K562 treated with DMSO at 1 percent for 12 hours (cell line): Measurements from ENCODE around the gene SBK3. TPM values are rescaled to one million over a fixed set of nuclear protein-coding genes. Genes with fewer than 3 reads are reported as not detected.

Source experiments
- total RNA-seq: library from RNA; unstranded; fragments of 300-600 nt; gene quantifications from 2 replicates; pipeline ENCODE4 v1.2.3, GENCODE V29; 2022; ENCODE audit not compliant: insufficient read depth

SBK3 gene
- not detected in 2 replicates for total RNA-seq

GRCh38 chr19:55545443-55545842 is at the start of gene SBK3:
TSS of gene SBK3 (minus strand) at chr19:55545543. CDS start at chr19:55545543, 0 bp downstream.

GRCh38 chr19:55580628-55581144 is 35.3 kb upstream of the SBK3 start, which contains the start of gene ZNF579:
TSS of gene ZNF579 (minus strand) at chr19:55580848. CDS start at chr19:55579639, 1,209 bp downstream.

GRCh38 chr19:55536951-55537740 is 8.2 kb downstream of the SBK3 start, which contains the start of gene SBK2:
TSS of gene SBK2 (minus strand) at chr19:55537133. CDS start at chr19:55536294, 839 bp downstream.

Other genes with a start within 250 kb of the SBK3 start
- 2.9 and 5.4 TPM in 2 replicates for gene TMEM150B, start 220.2 kb downstream of the SBK3 start, total RNA-seq
- gene KMT5C, start 205.7 kb downstream of the SBK3 start, total RNA-seq: 51.9 and 64.6 TPM in 2 replicates
- 0.33 and 0.78 TPM in 2 replicates for gene COX6B2, start 190.8 kb downstream of the SBK3 start, total RNA-seq
- gene GARIN5B, start 182.3 kb downstream of the SBK3 start, total RNA-seq: not detected in 2 replicates
- gene IL11, start 175.1 kb downstream of the SBK3 start, total RNA-seq: not detected in 2 replicates
- gene TMEM190, start 168.7 kb downstream of the SBK3 start, total RNA-seq: not detected in 2 replicates
- gene TMEM238, start 161.3 kb downstream of the SBK3 start, total RNA-seq: 13.7 and 15.5 TPM in 2 replicates
- 3,491 and 4,700 TPM in 2 replicates for gene RPL28, start 159.6 kb downstream of the SBK3 start, total RNA-seq
- 348 and 598 TPM in 2 replicates for gene UBE2S, start 137.8 kb downstream of the SBK3 start, total RNA-seq
- 0.17 TPM in 1 of 2 replicates, not detected in the other for gene SHISA7, start 102.2 kb downstream of the SBK3 start, total RNA-seq
- gene ISOC2, start 83.9 kb downstream of the SBK3 start, total RNA-seq: 50.7 and 69.5 TPM in 2 replicates
- not detected in 2 replicates for gene C19orf85, start 80.8 kb downstream of the SBK3 start, total RNA-seq
- 6.1 and 15.4 TPM in 2 replicates for gene ZNF628, start 68.9 kb downstream of the SBK3 start, total RNA-seq
- gene NAT14, start 60.4 kb downstream of the SBK3 start, total RNA-seq: 25.8 and 60.9 TPM in 2 replicates
- 0.16 and 0.73 TPM in 2 replicates for gene SSC5D, start 57.1 kb downstream of the SBK3 start, total RNA-seq
- gene SBK2, start 8.4 kb downstream of the SBK3 start, total RNA-seq: not detected in 2 replicates
- gene ZNF579, start 35.3 kb upstream of the SBK3 start, total RNA-seq: 10.3 and 10.8 TPM in 2 replicates
- 9.3 and 21.2 TPM in 2 replicates for gene FIZ1, start 54.0 kb upstream of the SBK3 start, total RNA-seq
- gene ZNF524, start 54.7 kb upstream of the SBK3 start, total RNA-seq: 35.5 and 41.6 TPM in 2 replicates
- 21.0 and 34.2 TPM in 2 replicates for gene ZNF865, start 60.1 kb upstream of the SBK3 start, total RNA-seq
- gene ZNF784, start 79.0 kb upstream of the SBK3 start, total RNA-seq: 7.7 and 8.9 TPM in 2 replicates
- 39.0 and 52.0 TPM in 2 replicates for gene ZNF580, start 95.5 kb upstream of the SBK3 start, total RNA-seq
- 52.7 and 54.9 TPM in 2 replicates for gene ZNF581, start 98.1 kb upstream of the SBK3 start, total RNA-seq
- gene CCDC106, start 102.7 kb upstream of the SBK3 start, total RNA-seq: 30.6 and 33.3 TPM in 2 replicates
- 112 and 145 TPM in 2 replicates for gene U2AF2, start 109.5 kb upstream of the SBK3 start, total RNA-seq
- 95.3 and 102 TPM in 2 replicates for gene EPN1, start 129.7 kb upstream of the SBK3 start, total RNA-seq
- gene NLRP9, start 192.9 kb upstream of the SBK3 start, total RNA-seq: not detected in 2 replicates
- gene RFPL4A, start 213.6 kb upstream of the SBK3 start, total RNA-seq: 1.9 and 3.0 TPM in 2 replicates
- 1.5 TPM in 1 of 2 replicates, not detected in the other for gene RFPL4AL1, start 223.6 kb upstream of the SBK3 start, total RNA-seq